Measurements from ENCODE around the gene LACTB.

DNA sequence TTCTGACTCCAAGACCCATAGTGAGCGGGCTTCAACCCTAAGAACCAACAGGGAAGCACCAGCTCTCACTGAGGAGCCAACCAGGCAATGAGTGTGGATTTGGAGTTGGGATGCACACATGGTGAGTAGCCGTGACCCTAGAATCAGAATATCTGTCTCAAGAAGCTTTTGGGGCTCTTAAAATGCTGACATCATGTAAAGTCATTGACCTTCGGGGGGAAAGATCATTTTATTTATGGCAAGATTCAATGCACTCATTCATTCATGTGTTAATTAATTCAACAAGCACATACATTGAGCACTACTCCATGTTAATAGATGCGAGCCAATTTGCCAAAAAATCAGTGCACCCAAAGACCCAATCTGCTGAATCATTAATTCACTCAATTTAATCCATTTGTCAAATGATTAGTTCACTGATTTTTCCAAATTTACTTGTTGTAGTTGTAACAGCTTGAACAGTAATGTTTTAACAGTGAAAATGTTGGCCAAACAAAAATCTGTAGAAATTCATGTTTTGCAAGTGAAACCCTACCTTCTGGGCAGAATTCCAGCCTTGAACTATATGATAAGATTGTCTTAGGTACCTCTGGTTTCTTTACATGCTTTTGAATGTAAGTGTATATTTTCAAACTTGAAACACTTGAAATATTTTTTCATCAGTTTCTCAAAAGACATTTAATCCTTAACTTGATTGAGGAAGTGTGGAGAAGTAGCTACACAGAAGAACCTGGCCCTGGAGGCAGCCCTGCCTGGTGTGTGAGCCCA, 29.8 kb upstream of the LACTB start:
- TF ChIP-seq, protein P1, sequence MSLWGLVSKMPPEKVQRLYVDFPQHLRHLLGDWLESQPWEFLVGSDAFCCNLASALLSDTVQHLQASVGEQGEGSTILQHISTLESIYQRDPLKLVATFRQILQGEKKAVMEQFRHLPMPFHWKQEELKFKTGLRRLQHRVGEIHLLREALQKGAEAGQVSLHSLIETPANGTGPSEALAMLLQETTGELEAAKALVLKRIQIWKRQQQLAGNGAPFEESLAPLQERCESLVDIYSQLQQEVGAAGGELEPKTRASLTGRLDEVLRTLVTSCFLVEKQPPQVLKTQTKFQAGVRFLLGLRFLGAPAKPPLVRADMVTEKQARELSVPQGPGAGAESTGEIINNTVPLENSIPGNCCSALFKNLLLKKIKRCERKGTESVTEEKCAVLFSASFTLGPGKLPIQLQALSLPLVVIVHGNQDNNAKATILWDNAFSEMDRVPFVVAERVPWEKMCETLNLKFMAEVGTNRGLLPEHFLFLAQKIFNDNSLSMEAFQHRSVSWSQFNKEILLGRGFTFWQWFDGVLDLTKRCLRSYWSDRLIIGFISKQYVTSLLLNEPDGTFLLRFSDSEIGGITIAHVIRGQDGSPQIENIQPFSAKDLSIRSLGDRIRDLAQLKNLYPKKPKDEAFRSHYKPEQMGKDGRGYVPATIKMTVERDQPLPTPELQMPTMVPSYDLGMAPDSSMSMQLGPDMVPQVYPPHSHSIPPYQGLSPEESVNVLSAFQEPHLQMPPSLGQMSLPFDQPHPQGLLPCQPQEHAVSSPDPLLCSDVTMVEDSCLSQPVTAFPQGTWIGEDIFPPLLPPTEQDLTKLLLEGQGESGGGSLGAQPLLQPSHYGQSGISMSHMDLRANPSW (CRISPR knock-in tag; conservative IDR thresholded peaks at IDR 0.05; ENCODE audit: low read depth) = no peak
- no peak for TF ChIP-seq AR (CRISPR knock-in tag; IDR thresholded peaks at IDR 0.05)
- no peak for TF ChIP-seq GABPB1 (CRISPR knock-in tag; IDR thresholded peaks at IDR 0.05)
- TF ChIP-seq CTCF (IDR thresholded peaks at IDR 0.05) = no peak
- no peak for TF ChIP-seq KAT7 (CRISPR knock-in tag; IDR thresholded peaks at IDR 0.05; ENCODE audit: borderline replicate concordance)
- no peak for TF ChIP-seq ZNF423 (CRISPR knock-in tag; IDR thresholded peaks at IDR 0.05)
- TF ChIP-seq NFE2L1 (CRISPR knock-in tag; IDR thresholded peaks at IDR 0.05) = no peak
- TF ChIP-seq USF2 (CRISPR knock-in tag; IDR thresholded peaks at IDR 0.05) = no peak
- TF ChIP-seq FOXP4 (CRISPR knock-in tag; IDR thresholded peaks at IDR 0.05) = no peak
- no peak for TF ChIP-seq ZNF232 (CRISPR knock-in tag; IDR thresholded peaks at IDR 0.05)
- no peak for TF ChIP-seq MAX (CRISPR knock-in tag; IDR thresholded peaks at IDR 0.05)
